HG03354 (cell line): ENCODE data around the gene CARD11.

Experiments
- ATAC-seq: cut with Tn5 transposase; IDR thresholded peaks from one replicate; pipeline ENCODE4 v1.9.1; 2021; ENCODE audit warnings: mild to moderate bottlenecking; ENCODE audit not compliant: unreplicated experiment, poor library complexity, severe bottlenecking

Gene CARD11

DNA sequence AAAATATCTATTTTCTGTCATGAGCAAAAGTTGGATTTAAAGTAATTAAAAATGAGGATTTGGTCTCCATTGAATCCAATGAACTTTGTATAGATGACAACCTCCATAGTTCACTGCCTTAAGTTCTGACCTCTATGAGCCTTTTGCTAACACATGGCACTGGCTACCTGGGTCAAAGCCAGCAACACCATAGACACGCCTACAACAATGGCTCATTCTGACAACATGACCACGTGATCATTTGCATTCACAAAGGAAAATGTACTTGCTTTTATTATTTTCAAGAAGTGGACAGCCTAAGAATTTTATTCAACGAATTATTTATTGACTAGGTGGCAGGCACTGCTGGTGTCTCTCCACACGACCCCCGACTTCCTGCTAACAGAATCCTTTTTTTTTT is 90.6 kb downstream of the CARD11 start:
- no peak for ATAC-seq

DNA sequence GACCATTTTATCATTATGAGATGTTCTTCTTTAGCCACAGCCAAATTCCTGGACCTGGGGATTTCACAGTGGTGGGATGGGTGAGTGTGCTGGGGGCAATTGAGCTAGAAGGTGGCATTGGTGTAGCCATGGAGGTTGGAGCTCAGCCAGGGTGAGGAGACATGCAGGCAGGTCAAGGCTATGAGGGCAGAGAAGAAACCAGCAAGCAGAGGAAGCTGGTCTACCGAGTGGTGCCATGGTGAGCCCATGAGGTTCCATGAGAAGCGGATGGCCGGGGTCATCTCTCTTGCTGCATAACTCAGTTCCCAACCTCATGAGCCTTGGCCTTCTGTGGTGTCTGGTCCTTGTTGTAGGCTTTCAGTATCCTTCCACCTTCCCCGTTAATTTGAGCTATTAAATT is 91.4 kb downstream of the CARD11 start:
- no peak for ATAC-seq

DNA sequence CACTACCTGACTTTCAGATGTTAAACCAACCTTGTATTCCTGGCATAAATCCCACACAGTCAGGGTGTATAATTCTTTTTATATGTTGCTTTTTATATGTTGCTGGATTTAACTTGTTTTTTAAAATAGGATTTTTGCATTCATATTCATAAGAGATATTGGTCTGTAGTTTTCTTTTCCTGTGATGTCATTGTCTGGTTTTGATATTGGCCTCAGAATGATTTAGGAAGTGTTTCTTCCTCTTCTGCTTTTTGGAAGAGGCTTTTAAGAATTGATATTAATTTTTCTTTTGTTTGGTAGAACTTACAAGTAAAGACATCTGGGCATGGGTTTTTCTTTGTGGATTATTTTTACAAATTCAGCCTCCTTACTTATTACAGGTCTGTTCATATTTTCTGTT is 93.1 kb downstream of the CARD11 start:
- no peak for ATAC-seq

DNA sequence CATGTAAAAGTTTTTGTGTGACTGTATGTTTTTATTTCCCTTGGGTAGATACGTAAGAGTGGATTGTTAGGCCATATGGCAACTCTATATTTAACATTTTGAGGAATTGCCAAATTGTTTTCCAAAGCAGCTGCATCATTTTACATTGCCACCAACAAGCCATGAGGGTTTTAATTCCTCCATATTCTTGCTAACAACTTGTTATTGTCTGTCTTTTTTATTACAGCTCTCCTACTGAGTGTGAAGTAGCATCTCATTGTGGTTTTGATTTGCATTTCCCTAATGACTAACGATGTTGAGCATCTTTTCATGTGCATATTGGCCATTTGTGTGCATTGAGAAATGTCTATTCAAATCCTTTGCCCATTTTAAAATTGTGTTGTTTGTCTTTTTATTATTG is 94.9 kb downstream of the CARD11 start:
- no peak for ATAC-seq

DNA sequence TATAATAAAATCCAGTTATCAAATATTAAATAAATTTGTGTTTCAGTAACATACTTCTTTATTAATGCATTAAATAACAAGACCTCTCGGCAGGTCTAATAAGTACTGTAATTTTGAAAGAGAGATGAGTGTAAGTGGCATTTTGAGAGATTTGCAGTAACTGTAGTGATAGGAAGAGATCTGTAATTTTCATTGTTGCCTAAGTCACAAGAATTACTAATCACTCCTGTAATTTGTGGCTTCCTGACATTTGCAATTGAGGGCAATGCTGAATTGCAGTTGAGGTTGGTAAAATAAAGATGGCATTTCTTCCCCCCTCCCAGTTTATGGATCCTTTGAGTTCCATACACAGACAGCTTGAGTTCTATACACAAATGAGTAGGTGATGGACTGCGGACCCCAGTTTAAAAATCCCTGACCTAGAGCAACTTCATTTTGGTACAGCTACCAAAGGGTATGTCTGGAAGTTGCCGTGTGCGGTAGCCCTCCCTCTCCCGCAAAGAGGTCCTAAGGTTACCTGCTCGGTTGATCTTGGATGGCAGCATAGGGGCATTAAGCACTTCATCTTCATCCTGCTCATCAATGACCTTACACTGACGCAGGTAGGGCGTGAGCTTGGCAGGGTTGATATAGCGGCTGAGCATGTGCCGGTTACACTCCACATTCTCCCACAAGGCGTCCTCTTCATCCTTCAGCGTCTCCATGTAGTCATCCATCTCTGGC is 96.4 kb downstream of the CARD11 start:
- ATAC-seq, result no peak

DNA sequence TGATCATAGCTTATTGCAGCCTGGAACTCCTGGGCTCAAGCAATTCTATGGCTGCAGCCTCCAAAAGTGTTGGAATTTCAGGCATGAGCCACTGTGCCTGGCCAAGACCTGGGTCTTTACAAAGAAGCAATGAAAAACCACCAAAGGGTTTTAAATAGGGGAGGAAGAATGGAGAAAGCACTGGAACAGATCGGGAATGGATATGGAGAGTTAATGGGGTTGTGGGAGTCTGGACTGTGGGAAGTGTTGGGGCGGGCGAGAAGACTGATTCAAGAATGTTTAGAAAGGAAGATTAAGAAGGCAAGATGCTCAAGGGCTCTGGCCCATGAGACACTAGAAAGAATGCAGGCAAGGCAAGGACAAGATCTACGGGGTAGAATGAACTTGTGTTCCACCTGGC is 98.5 kb downstream of the CARD11 start:
- no peak for ATAC-seq

DNA sequence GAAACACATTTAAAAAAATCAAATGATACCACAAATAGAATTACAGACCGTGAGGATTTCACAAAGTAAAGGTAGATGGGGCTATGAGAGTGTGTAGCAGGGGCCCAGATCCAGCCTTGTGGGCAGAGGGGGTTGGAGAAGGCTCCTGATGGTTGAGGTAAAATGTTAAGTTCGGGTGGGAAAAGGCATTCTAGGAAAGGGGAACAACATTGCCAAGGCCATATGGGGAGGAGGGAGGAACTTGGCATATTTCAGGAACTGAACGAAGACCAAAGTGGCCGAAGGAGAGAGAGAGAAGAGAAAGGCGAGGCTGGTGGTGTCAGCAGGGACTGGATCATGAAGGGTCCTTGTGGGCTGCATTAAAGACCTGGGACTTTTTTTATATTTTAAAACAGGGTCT is 98.9 kb downstream of the CARD11 start:
- no peak for ATAC-seq

DNA sequence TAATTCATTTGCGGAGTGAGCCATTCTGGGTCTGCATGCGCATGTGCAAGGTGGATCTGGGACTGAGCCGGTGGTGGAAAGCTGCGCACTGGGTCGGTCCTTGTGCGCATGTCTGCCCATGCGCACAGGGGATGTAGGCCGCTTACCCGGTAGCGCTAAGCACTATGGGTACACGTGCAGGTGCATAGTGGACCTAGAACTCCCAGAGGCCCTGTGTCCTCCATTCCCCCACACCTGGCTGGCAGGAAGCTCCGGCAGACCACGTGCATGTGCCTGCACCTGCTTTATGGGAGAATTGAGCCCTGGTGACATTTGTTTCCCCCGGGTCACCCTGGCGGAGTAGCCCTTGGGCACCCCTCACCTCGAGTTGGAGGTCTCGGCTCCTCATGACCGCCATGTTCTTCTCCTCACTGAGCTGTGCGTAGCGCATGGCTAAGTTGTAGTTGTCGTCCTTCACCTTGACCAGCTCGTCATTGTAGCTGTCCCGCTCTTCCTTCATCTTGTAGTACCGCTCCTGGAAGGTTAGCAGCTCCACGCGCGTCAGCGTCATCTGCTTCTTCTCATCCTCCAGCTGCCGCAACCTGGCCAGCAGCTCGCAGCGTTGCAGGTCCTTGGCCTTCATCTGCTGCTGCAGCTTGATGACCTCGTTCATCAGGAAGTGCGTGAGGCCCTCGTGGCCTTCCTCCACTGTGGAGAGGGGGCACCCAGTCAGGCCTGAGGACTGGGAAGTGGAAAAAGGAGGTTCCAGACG is 99.6 kb downstream of the CARD11 start:
- no peak for ATAC-seq

DNA sequence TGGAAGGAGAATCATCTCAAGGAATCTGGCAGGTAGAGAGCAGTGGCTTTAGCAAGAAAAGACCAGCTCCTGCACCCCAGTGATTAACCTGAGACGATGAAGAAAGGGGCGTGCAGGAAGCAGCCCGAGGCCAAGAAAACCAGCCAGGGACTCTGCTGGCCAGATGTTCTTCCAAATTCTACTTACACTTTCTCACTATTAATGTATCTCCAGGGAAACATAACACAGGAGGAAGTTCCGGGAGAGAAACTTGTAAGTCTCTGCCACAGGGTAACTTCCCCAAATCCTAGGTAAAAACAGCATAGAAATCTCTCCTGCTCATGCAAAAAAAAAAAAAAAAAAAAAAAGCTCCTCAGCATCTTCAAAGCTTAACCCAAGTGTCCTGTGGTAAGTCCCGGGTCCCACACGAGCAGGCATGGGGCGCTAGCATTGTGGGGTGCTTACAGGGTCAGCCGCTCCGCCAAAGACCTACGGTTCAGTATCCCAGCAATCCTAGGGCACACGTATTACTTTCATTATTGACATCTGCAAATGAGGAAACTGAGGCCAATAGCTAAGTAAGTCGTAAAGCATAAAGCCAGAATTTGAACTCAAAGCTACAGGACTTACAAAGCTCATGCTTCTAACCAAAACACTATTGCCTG is 102.3 kb downstream of the CARD11 start:
- ATAC-seq, result no peak

DNA sequence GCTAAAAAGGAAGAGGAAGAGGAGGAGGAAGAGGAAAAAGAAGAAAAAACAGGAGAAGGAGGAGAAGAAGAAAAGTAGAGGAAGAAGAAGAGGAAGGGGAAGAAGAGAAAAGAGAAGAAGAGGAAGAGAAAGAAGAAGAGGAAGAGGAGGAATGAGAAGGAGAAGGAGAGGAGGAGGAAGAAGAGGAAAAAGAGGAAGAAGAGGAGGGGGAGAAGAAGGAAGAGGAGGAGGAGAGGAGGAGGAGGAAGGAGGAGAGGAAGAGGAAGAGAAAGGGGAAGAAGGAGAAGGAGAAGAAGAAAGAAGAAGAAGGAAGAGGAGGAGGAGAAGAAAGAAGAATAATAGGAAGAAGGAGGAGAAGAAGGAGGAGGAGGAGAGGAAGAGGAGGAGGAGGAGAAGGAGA is 103.2 kb downstream of the CARD11 start:
- ATAC-seq, result no peak

DNA sequence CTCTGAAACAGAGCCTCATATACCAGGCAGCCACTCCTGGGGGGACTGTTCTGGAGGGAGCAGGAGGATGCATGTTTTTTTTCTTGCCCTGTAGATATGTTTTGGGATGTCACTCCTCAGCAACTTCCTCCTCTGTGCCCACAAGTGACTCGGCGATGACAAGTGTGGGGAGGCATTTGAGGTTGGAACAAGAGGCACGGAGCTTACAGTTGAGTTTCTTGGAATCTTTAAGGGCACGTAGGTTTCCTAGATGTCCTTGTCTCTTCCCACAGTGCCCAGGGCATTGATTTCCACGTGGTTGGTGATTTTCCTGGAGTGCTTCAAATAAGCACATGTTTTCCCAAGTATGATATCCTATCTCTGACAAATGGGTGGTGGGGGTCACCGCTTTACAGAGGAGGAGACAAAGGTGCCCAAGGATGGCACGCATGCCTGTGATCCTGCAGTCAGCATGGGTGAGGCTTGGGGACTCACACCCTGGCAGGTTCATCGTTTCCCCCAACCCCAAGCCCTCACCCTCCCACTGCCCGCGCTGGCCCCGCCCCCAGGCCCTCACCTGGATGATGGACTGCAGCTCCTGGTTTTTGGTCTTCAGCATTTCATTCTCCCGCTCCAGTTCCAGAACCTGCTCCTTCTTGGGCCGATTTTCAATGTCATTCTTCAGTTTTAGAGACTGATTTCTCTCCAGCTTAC is 104.3 kb downstream of the CARD11 start:
- no peak for ATAC-seq

DNA sequence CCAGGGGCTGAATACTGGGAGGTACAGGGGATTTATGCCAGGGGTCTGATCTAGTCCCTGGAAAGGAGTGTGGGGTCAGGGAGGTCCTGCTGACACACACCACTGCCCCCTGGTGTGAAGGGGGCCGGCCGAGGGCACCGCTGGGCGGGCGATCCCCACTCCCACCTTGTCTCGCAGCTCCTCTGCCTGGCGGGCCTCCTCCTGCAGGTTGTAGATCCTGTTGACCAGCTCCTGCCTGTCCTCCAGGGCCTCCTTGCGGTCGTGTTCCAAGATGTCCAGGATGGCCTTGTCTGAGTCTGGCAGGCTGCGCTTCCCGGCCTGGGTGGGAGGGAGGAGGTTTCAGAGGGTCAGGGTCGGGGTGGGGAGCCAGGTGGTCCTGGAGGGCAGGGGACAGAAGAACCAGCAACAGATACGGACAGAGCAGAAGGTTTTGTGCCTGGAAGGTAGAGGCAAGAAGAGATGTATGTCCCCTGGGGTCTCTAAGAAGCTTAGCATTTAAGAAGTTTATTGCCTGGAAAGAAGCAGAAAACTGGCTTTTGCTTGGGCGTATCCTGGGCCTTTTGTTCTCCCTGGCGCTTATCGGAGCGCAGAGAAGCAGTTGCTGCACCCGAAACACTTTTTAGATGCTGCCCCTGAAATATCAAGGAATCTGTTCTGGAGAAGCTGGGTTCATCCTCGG is 105.0 kb downstream of the CARD11 start:
- no peak for ATAC-seq

DNA sequence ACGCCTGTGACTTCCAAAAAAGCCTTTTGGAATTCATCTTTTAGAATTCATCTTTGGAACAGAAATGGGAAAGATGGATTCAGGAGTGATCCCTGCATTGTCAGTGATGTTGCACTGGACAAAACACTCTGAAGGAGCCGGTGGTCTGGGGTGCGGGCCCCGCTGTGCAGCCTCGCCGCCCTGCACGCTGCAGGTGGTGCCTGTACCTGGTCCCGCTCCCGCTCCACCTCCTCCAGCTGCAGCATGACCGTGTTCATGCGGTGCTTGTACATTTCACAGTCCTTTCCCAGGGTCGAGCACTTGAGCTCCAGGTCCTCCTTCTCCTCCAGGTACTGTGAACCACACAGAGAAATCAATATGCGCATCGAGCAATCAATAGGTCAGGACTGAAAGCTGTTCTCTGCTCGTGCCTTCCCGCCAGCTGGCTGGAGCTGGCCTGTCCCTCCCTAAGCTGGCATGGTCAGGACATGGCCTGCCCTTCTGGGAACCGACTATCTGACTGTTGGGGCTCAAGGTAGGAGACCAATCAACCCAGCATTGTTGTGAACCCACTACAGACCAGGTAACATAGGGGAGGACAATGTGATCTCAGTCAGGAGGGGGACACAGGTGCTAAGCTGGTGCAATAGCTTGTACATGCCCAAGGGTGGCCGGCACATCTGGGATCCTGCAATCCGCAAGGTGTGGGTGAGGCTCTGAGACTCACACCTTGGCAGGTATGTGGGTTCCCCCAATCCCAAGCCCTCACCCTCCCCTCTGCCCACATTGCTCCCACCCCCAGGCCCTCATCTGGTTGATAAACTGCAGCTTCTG is 105.8 kb downstream of the CARD11 start:
- ATAC-seq, result no peak

DNA sequence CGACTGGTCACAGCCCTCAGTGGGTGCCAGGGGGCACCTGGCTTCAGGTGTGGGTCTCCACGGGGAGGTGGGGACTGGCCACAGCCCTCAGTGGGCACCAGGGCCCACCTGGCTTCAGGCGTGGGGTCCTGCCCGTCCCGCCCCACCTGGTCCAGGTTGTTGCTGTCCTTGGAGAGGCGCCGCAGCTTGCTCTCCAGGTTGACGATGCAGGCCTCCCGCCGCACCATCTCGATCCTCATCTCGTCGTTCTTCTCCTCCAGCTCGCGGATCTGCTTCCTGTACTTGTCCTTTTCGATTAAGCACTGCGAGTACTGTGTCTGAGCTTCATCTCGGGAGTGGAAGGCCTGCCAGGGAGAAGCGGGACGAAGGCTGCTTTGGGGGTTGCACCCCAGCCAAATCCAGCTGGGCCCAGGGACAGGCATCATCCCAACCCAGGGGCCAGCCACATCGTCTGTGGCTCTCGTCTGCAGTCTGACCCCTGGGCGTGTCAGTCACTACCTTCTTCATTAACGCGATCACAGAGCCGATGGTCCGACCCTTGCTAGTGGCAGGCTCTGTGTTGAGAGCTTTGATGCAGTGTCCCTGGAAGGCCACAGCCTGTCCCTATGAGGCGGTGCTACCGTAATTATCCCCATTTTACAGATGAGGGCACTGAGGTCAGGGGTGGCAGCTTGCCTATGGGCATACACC is 106.6 kb downstream of the CARD11 start:
- no peak for ATAC-seq

DNA sequence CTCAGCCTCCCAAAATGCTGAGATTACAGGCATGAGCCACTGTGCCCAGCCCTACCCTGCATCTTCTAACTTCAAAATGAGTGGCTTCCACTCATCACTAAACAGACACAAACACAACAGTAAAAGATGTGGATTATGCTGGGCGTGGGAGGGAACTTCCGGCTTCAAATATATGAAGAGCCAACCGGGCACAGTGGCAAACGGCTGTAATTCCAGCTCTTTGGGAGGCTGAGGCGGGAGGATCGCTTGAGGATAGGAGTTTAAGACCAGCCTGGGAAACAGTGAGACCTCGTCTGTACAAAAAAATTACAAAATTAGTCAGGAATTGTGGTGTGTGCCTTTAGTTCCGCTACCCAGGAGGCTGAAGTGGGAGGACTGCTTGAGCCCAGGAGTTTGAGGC is 107.4 kb downstream of the CARD11 start:
- no peak for ATAC-seq

DNA sequence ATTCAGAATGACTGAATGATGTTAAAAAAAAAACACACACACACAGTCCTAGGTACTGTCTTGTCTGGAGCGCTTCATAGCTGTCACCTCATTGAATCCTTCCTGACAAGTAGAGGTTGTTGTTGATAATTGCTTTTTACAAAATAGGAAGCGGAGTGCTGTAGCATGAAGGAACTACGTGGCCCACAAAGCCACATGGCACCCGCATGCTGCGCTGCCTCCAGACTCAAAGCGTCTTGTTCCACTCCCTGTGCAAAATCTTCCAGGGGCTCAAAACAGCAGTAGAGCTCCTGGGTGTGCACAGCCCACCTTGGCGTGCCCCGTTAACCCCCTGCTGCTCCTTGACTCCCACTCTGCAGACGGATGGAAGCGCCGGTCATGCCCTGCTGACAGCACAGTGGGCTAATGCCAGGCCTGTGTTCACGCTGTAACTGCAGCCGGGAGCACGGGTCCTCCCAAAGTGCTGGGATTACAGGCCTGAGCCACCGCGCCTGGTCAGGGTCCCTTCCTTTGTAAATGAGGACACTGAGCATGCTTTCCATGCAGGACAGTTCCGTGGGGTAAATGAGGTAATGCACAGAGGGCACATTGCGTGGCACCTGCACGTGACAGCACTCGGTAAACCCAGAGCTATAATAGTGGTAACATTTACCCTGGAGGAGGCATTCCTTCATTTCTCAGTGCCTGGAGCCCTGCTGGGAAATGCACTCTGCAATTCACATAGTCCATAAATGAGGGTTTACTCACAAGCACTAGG is 108.5 kb downstream of the CARD11 start:
- no peak for ATAC-seq

DNA sequence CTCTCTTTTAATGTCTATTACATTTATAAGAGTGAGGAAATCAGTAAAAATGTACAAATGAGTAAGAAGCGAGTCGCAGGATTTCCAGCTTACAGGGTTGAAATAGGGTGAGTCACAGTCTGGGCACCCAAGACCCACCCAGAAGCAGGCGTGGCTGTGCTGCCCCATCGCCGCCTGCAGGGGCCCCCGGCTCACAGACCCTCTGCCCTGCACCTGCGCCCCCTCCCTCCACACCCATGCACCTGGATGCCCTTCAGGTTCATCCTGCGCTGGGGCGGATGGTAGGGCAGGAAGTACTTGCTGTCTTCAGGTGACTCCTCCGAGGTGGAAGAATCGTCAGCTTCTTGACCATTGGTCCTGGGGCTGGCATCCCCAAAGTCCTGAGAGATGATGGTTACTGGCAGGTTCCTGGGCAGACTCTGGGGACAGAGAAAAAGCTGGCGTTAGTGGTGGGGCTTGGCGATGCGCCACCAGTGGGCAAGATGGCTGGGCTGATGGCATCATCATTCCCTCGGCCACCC is 109.4 kb downstream of the CARD11 start:
- no peak for ATAC-seq
